NCI-H1048 (cell line): ENCODE data around the gene MSI2.

Experiments used
- DNase-seq: peaks from one replicate; lab custom pipeline; 2025; lab: John Stamatoyannopoulos, UW

Gene MSI2

GRCh38 chr17:57369509-57369945 is 113.2 kb downstream of the MSI2 start:
- DNase-seq = no peak

GRCh38 chr17:57370037-57370581 is 113.8 kb downstream of the MSI2 start:
- DNase-seq = no peak

GRCh38 chr17:57370619-57371018 is 114.3 kb downstream of the MSI2 start:
- no peak for DNase-seq

- no peak for DNase-seq
Observed at GRCh38 chr17:57372156-57372555, 115.8 kb downstream of the MSI2 start.

GRCh38 chr17:57373048-57373447 is 116.7 kb downstream of the MSI2 start:
- DNase-seq = no peak

GRCh38 chr17:57373756-57374155 is 117.4 kb downstream of the MSI2 start:
- no peak for DNase-seq

- DNase-seq = no peak
Observed at GRCh38 chr17:57375040-57375769, 118.9 kb downstream of the MSI2 start.

- no peak for DNase-seq
Observed at GRCh38 chr17:57375770-57376225, 119.5 kb downstream of the MSI2 start.

- DNase-seq = no peak
Observed at GRCh38 chr17:57377094-57377493, 120.8 kb downstream of the MSI2 start.

- no peak for DNase-seq
Observed at GRCh38 chr17:57379237-57379894, 123.0 kb downstream of the MSI2 start.

GRCh38 chr17:57379895-57380434 is 123.6 kb downstream of the MSI2 start:
- no peak for DNase-seq

- DNase-seq = no peak
Observed at GRCh38 chr17:57381498-57381897, 125.2 kb downstream of the MSI2 start.

- no peak for DNase-seq
Observed at GRCh38 chr17:57384219-57384618, 127.9 kb downstream of the MSI2 start.

GRCh38 chr17:57385975-57386374 is 129.7 kb downstream of the MSI2 start:
- DNase-seq = no peak

- DNase-seq = no peak
Observed at GRCh38 chr17:57387575-57387974, 131.3 kb downstream of the MSI2 start.

GRCh38 chr17:57388131-57388725 is 131.9 kb downstream of the MSI2 start:
- no peak for DNase-seq

GRCh38 chr17:57389473-57389872 is 133.2 kb downstream of the MSI2 start:
- no peak for DNase-seq

GRCh38 chr17:57391076-57391825 is 134.9 kb downstream of the MSI2 start:
- no peak for DNase-seq

- DNase-seq = no peak
Observed at GRCh38 chr17:57391857-57392471, 135.6 kb downstream of the MSI2 start.

- no peak for DNase-seq
Observed at GRCh38 chr17:57393368-57393767, 137.0 kb downstream of the MSI2 start.

GRCh38 chr17:57394375-57394774 is 138.1 kb downstream of the MSI2 start:
- no peak for DNase-seq
